Measurements from ENCODE around the gene PDF.

DNA sequence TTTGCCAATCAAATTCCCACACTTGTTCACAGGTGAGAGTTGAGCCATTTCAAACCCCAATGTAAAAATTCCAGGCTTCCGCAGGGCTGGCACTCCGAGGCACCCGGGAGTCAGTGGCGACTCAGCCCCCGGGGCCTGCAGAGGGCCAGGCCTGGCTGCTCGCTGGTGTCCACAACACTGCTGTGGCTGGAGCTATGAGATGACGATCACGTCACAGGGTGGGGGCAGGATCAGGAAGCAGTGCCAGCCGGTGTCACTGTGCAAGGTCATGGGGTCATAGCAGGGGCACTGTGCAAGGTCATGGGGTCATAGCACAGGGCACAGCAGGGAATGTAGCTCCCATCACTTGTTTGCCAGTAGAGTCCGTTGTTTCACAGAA, 11.5 kb downstream of the PDF start:
- TF ChIP-seq, protein P1, sequence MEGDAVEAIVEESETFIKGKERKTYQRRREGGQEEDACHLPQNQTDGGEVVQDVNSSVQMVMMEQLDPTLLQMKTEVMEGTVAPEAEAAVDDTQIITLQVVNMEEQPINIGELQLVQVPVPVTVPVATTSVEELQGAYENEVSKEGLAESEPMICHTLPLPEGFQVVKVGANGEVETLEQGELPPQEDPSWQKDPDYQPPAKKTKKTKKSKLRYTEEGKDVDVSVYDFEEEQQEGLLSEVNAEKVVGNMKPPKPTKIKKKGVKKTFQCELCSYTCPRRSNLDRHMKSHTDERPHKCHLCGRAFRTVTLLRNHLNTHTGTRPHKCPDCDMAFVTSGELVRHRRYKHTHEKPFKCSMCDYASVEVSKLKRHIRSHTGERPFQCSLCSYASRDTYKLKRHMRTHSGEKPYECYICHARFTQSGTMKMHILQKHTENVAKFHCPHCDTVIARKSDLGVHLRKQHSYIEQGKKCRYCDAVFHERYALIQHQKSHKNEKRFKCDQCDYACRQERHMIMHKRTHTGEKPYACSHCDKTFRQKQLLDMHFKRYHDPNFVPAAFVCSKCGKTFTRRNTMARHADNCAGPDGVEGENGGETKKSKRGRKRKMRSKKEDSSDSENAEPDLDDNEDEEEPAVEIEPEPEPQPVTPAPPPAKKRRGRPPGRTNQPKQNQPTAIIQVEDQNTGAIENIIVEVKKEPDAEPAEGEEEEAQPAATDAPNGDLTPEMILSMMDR (IDR thresholded peaks at IDR 0.05; ENCODE audit: extremely low read depth in 1 of 2, insufficient read depth in 1 of 2, low read depth in 1 of 2, low read length in 2 of 2) = no peak
- TF ChIP-seq JUN (IDR thresholded peaks at IDR 0.05; ENCODE audit: borderline replicate concordance, insufficient read depth, insufficient read length, low read depth) = no peak
- TF ChIP-seq, protein P2, sequence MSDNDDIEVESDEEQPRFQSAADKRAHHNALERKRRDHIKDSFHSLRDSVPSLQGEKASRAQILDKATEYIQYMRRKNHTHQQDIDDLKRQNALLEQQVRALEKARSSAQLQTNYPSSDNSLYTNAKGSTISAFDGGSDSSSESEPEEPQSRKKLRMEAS (IDR thresholded peaks at IDR 0.05; ENCODE audit: insufficient read depth, insufficient read length) = no peak
- TF ChIP-seq POLR2A (IDR thresholded peaks at IDR 0.05; ENCODE audit: low read depth, low read length) = no peak
- no peak for TF ChIP-seq POLR2AphosphoS5 (IDR thresholded peaks at IDR 0.05; ENCODE audit: insufficient read depth, low read depth, low read length)
- no peak for TF ChIP-seq EZH2 (IDR thresholded peaks at IDR 0.05; ENCODE audit: borderline replicate concordance, low read depth, low read length, severe bottlenecking)
- no peak for TF ChIP-seq MYC (IDR thresholded peaks at IDR 0.05; ENCODE audit: low read depth, low read length)
- TF ChIP-seq GATA2 (IDR thresholded peaks at IDR 0.05; ENCODE audit: insufficient read depth, insufficient read length, low read depth, low read length) = no peak
- no peak for TF ChIP-seq FOS (IDR thresholded peaks at IDR 0.05; ENCODE audit: borderline replicate concordance, insufficient read depth, low read length)
